HG02840 (cell line): ENCODE data around the gene ARL13B.
"Not testable (repeated sequence)": the region's sequence is repeated elsewhere in the genome, so short reads cannot be mapped to it uniquely, and the experiment has no call there.

ENCODE experiments used
- ATAC-seq: cut with Tn5 transposase; IDR thresholded peaks from one replicate; pipeline ENCODE4 v1.9.1; 2021; ENCODE audit warnings: mild to moderate bottlenecking, moderate library complexity, moderate number of reproducible peaks; ENCODE audit not compliant: unreplicated experiment, low FRiP score

Gene ARL13B

GRCh38 chr3:93992207-93992606 is 12.3 kb downstream of the ARL13B start:
- no peak for ATAC-seq

- no peak for ATAC-seq
Measured at GRCh38 chr3:93994056-93994455, 14.1 kb downstream of the ARL13B start.

- no peak for ATAC-seq
Measured at GRCh38 chr3:94001191-94001590, 21.2 kb downstream of the ARL13B start.

GRCh38 chr3:94001827-94002495 is 22.0 kb downstream of the ARL13B start:
- no peak for ATAC-seq

- peak; percentile 64 for ATAC-seq
Measured at GRCh38 chr3:94004301-94004910, 24.5 kb downstream of the ARL13B start.

GRCh38 chr3:94008253-94008652 is 28.3 kb downstream of the ARL13B start:
- ATAC-seq: no peak

- ATAC-seq: no peak
Measured at GRCh38 chr3:94009608-94010007, 29.7 kb downstream of the ARL13B start.

- no peak for ATAC-seq
Measured at GRCh38 chr3:94011233-94011711, 31.3 kb downstream of the ARL13B start.

GRCh38 chr3:94012185-94012584 is 32.2 kb downstream of the ARL13B start:
- ATAC-seq: no peak

- no peak for ATAC-seq
Measured at GRCh38 chr3:94015025-94015424, 35.1 kb downstream of the ARL13B start.

- ATAC-seq: no peak
Measured at GRCh38 chr3:94019659-94020058, 39.7 kb downstream of the ARL13B start.

GRCh38 chr3:94020293-94020692 is 40.3 kb downstream of the ARL13B start:
- ATAC-seq: no peak

GRCh38 chr3:94024385-94024784 is 44.4 kb downstream of the ARL13B start:
- ATAC-seq: no peak

- ATAC-seq: no peak
Measured at GRCh38 chr3:94026623-94027022, 46.7 kb downstream of the ARL13B start.

- no peak for ATAC-seq
Measured at GRCh38 chr3:94028093-94028837, 48.3 kb downstream of the ARL13B start, which contains the start of gene STX19. Gene STX19 (minus strand): TSS chr3:94028597. CDS start chr3:94015269, 13,328 bp downstream.

- ATAC-seq: no peak
Measured at GRCh38 chr3:94036909-94037507, 57.1 kb downstream of the ARL13B start.

- no peak for ATAC-seq
Measured at GRCh38 chr3:94043285-94043684, 63.3 kb downstream of the ARL13B start.

- not testable (repeated sequence) for ATAC-seq
Measured at GRCh38 chr3:94044100-94044936, 64.4 kb downstream of the ARL13B start.

- no peak for ATAC-seq
Measured at GRCh38 chr3:94046533-94046932, 66.6 kb downstream of the ARL13B start.

- ATAC-seq: no peak
Measured at GRCh38 chr3:94049267-94049666, 69.3 kb downstream of the ARL13B start.
